ENCODE results near the gene STEAP3.

Gene STEAP3

DNA sequence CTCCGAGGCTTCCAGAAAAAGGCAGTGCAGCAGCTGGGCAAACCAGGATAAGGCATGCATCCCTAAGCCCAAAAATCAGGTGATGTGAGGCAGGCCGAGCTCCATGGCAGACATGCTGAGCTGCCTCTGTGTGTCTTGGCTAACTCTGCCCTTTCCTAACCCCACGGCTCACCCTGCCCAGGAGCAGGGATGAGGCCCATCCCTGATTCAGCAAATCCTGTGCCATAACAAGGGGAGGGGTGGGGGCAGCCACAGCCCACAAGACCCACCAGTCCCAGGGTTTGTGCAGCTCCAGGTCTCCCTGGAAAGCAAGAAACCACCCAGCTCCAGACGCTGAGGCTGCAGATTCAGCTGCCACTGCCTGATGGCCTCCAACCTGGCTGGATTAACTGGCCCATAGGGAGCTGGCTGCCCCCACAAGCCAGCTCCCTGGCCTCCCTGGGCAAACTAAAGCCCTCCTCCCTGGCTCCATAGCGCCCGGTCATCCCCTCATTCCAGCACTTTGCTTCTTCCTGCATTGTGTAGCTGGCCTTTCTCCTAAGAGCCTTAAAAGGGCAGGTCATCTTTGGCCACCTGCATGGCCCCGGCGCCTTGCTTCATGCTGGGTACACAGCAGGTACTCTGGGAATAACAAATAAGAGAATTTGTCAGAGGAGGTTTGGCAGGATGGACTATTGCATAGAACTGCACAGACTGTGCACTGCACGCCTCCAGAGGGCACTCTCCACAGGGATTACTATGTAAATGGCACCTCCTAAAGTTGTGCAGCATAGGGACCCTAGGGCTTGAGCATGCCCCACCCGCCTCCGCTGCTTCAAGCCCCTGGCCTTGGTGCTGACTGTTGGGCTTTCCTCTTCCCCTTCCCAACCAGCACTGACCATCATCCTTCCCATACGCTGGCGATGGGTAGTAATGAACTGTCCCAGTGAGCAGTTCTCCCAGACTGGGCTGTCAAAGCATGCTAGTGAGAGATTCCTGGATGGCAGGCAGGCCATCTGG is 10.7 kb downstream of the STEAP3 start:
- TF ChIP-seq, protein P1, sequence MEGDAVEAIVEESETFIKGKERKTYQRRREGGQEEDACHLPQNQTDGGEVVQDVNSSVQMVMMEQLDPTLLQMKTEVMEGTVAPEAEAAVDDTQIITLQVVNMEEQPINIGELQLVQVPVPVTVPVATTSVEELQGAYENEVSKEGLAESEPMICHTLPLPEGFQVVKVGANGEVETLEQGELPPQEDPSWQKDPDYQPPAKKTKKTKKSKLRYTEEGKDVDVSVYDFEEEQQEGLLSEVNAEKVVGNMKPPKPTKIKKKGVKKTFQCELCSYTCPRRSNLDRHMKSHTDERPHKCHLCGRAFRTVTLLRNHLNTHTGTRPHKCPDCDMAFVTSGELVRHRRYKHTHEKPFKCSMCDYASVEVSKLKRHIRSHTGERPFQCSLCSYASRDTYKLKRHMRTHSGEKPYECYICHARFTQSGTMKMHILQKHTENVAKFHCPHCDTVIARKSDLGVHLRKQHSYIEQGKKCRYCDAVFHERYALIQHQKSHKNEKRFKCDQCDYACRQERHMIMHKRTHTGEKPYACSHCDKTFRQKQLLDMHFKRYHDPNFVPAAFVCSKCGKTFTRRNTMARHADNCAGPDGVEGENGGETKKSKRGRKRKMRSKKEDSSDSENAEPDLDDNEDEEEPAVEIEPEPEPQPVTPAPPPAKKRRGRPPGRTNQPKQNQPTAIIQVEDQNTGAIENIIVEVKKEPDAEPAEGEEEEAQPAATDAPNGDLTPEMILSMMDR (conservative IDR thresholded peaks at IDR 0.05; ENCODE audit: control insufficient read depth, insufficient read depth, low read depth, low read length): peak; percentile 38
- peak; percentile 32 for DNase-seq (ENCODE audit: low read depth)
- H3K4me3 ChIP-seq (ENCODE audit: control insufficient read depth, low read depth, low read length): no peak overlapping the region

DNA sequence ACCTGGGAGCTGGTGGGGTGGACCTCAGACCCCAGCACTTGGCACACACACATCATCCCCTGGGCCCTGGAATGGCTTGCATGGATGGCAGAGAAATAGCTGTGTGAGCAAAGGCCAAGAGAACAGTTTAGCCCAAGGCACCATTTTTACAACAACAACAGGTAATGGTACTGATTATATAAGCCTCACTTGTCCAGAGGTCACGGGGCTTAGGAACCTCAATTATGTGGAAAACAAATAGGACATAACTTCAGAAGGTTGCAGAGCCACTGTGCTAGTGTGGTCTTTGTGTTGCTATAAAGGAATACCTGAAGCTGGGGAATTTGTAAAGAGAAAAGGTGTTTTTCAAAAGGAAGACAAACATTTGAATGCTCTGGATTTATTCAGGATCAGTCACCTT is 13.2 kb downstream of the STEAP3 start:
- TF ChIP-seq, protein P1 (conservative IDR thresholded peaks at IDR 0.05; ENCODE audit: control insufficient read depth, insufficient read depth, low read depth, low read length): no peak
- H3K4me3 ChIP-seq (ENCODE audit: control insufficient read depth, low read depth, low read length): no peak overlapping the region
- no peak for DNase-seq (ENCODE audit: low read depth)

DNA sequence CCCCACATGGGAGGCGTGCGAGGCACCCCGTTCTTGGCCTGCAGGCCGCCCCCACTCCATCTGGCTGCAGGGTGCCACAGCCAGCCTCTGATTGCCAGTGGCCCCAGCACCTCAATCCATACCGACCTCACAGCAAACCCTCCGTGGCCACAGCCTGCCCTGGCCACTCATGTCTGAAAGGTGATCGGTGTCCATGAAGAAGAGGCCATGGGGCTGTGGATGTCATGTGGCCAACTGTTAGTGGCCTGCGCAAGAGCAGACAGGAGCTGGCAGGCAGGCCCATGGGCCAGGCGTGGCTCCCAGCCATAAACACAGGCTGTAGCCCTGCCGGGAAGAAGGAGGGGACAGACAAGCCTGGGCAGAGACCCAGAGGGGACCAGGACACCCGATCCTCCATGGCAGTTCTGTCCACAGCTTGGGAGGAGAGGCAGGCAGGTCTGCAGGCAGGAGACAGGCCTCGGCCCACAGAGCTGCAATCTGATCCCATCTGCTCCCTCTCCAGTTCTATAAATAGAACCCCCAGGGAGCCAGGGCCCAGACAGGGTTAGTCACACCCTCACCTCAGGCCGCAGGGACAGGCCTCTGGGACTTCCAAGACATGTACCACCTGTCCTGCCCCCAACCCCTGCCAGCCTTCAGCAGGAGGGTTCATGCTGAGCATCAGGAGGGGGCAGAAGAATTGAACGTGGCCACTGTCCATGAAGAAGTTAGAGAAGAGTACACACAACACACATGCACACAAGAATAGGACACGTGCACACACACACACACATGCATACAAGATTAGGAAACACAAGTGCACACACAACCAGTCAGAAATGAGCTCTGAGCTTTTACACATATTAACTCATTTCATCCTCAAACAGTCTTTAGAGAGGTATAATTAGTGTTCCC is 16.9 kb downstream of the STEAP3 start:
- peak; percentile 60 for DNase-seq (ENCODE audit: low read depth)
- H3K4me3 ChIP-seq (ENCODE audit: control insufficient read depth, low read depth, low read length): no peak overlapping the region
- TF ChIP-seq, protein P1 (conservative IDR thresholded peaks at IDR 0.05; ENCODE audit: control insufficient read depth, insufficient read depth, low read depth, low read length): no peak

DNA sequence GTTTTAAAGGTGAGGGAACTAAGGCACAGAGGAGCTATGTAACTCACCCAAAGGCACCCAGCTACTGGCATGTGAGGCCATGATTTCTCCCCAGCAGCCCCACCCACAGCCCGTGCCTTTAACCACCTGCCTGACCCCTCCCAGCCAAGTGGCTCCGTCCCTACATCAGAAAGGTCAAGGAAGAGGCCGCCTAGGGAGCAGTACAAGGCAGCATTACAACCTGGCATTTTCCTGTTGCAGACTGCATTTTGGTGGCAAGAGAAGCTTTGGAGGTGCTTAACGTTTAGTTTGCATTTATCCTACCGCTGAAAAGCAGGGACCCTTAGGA is 17.5 kb downstream of the STEAP3 start:
- DNase-seq (ENCODE audit: low read depth): no peak
- H3K4me3 ChIP-seq (ENCODE audit: control insufficient read depth, low read depth, low read length): no peak overlapping the region
- TF ChIP-seq, protein P1 (conservative IDR thresholded peaks at IDR 0.05; ENCODE audit: control insufficient read depth, insufficient read depth, low read depth, low read length): no peak

DNA sequence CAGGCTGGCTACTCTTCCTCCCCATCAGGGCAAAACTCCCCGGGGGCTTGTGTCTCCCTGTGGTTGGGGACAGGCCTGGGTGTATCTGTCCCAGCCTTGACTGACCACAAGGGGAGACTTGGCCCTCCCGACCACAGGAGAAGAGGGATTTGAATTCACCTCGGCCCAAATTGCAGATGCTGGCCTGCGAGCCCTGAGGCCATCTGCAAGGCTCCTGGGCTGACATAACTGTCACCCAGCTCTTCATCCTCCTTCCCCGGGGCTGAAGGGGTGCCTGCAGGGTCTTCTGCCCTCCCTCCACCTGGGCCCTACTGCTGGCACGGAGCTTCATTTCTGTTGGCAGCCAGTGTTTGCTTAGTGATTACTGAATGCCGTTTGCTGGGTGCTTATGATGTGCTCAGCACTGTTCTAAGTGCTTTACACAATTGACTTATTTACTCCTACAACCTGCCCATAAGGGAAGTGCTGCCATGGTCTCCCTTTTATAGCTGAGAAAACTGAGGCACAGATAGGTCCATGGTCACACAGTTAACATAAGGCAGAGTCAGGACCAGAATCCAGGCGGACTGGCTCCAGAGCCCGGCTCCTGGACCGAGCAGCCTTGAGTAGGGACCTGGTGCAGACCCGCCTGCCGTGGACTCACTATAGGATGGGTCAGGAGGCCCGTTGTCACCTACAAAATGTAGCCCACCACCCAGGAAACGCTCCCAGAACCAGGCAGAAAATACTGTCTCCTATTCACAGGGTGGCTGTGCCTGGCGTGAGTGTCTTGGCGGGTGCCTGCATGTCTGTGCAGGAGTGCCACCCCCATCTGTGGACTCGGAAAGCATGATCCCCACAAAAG is 18.9 kb downstream of the STEAP3 start:
- DNase-seq (ENCODE audit: low read depth): no peak
- TF ChIP-seq, protein P1 (conservative IDR thresholded peaks at IDR 0.05; ENCODE audit: control insufficient read depth, insufficient read depth, low read depth, low read length): no peak

DNA sequence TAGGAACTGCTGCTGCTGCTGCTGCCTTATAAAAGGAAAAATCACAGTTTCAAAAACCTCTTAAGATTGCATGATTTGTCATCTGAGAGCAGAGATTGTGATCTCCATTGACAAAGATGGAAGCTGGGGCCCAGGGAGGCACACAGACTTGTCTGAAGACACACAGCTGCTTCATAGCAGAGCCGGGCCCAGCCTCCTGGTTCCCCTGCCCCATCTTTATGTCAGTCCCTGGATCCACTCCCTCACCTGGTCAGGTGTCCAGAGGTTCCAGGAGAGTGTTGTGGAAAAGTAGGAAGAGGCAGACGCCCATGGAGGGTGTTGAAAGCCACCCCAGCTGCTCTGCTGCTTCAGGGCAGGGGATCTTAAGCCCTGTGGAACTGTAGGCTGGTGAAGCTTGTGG is 20.0 kb downstream of the STEAP3 start:
- no peak for DNase-seq (ENCODE audit: low read depth)
- TF ChIP-seq, protein P1 (conservative IDR thresholded peaks at IDR 0.05; ENCODE audit: control insufficient read depth, insufficient read depth, low read depth, low read length): no peak
- no peak overlapping the region for H3K4me3 ChIP-seq (ENCODE audit: control insufficient read depth, low read depth, low read length)

More for the DNA sequence above, 18.9 kb downstream of the STEAP3 start:
- no peak overlapping the region for H3K4me3 ChIP-seq (ENCODE audit: control insufficient read depth, low read depth, low read length)
